Heart left ventricle (tissue), 16 donors: ENCODE results near the gene CLCF1. TPM values are rescaled to one million over a fixed set of nuclear protein-coding genes. Genes with fewer than 3 reads are reported as not detected.

Source experiments
- ATAC-seq, 4 donors: fragments of 200-7000 bp; cut with Tn5 transposase; one replicate each; pipeline ENCODE4 v1.9.1; 2020 to 2022; ENCODE audit warnings: moderate library complexity in 4 of 4, mild to moderate bottlenecking in 3 of 4, moderate number of reproducible peaks in 1 of 4
- DNase-seq, 5 donors: peaks; one replicate each; pipeline ENCODE4 v3.0.0-alpha.2; 2020
- H3K27ac ChIP-seq, 12 donors: fragments of 200-600 bp; sonication (generic) in 4 of 12; one replicate each; pipeline versions ENCODE4 v1.5.0 to v1.8.0; 2016 to 2022; ENCODE audit warnings: mild to moderate bottlenecking in 2 of 12
- H3K27me3 ChIP-seq, 9 donors: fragments of 200-600 bp; sonication (generic) in 2 of 9; one replicate each; pipeline versions ENCODE4 v1.5.1 to v1.8.0; 2016 to 2022; ENCODE audit warnings: mild to moderate bottlenecking in 3 of 9
- H3K36me3 ChIP-seq, 9 donors: fragments of 200-600 bp; sonication (generic) in 2 of 9; one replicate each; pipeline versions ENCODE4 v1.5.0 to v1.8.0; 2018 to 2022; ENCODE audit warnings: mild to moderate bottlenecking in 2 of 9
- H3K4me1 ChIP-seq, 12 donors: fragments of 200-600 bp; sonication (generic) in 4 of 12; one replicate each; pipeline versions ENCODE4 v1.5.0 to v1.8.0; 2016 to 2022; ENCODE audit warnings: mild to moderate bottlenecking in 3 of 12
- H3K4me3 ChIP-seq, 12 donors: fragments of 200-600 bp; sonication (generic) in 4 of 12; one replicate each; pipeline versions ENCODE4 v1.5.0 to v1.8.0; 2017 to 2022; ENCODE audit warnings: mild to moderate bottlenecking in 9 of 12, moderate library complexity in 4 of 12
- H3K9me3 ChIP-seq, 12 donors: fragments of 200-600 bp; sonication (generic) in 4 of 12; one replicate each; pipeline versions ENCODE4 v1.5.0 to v1.8.0; 2016 to 2022; ENCODE audit warnings: mild to moderate bottlenecking in 1 of 12
- POLR2A ChIP-seq, 2 donors: fragments of 450-650 bp; IDR thresholded peaks; one replicate each; pipeline ENCODE4 v1.6.1; 2017; ENCODE audit warnings: antibody characterized with exemption in 2 of 2, mild to moderate bottlenecking in 2 of 2, moderate library complexity in 2 of 2
- whole genome bisulfite sequencing, 4 donors: extraction: QIAGEN DNeasy Blood & Tissue Kit in 2 of 4; methylation state at CpG; one replicate each; pipeline versions ENCODE4 v1.1.5 to v1.1.7; 2013 to 2018; 5-methylcytosine and 5-hydroxymethylcytosine counted together
- intact Hi-C, 10 donors: fragments of 100-400 bp; cut with DNase I; formaldehyde crosslinking; loops; one replicate each; pipeline versions ENCODE4 v1.11.1 to v1.14.2; 2022
- polyA plus RNA-seq, 2 donors: library from polyadenylated mRNA; stranded (reverse); fragments of 200-250 nt; gene quantifications; one replicate each; pipeline ENCODE4 v1.2.3, GENCODE V29; 2013
- total RNA-seq, 9 donors: library from RNA; depleted of rRNA in 2 of 9; stranded (reverse); fragments of >200 nt in 2 of 9; fragmentation: NEBNext Ultra II Directional in 3 of 9; extraction: Animal tissue kit (Norgen Biotek cat#: 25700) in 3 of 9; gene quantifications; one replicate each; pipeline versions ENCODE4 v1.1.0 to v1.2.4, GENCODE V29; 2016 to 2023
- TF ChIP-seq, protein P1 (sequence below), 12 donors: fragments of 200-600 bp; sonication (generic) in 4 of 12; IDR thresholded peaks; one replicate each; pipeline versions ENCODE4 v1.5.0 to v1.8.0; 2018 to 2022; ENCODE audit warnings: antibody characterized with exemption in 12 of 12, mild to moderate bottlenecking in 5 of 12
- donor health status: ischemic (EF 13 %, LVEDD 7.1; RV severe dilation, severe dysfunction).
- donor health status: healthy with polysubstance abuse.
- donor health status: DM: no; HTN: yes; CAD: no.
- donor health status: DM: no; HTN: no; CAD: no.
- donor health status: ischemic (EF 25% LVEDD 6.9; RV normal size, moderate dysfunction).
- donor health status: ischemic (EF 25% LVEDD 5.7; RV mildly dilated, moderate dysfunction).
- donor health status: healthy.
- donor health status: DM: yes; HTN: yes; CAD: no.
- donor health status: ischemic (EF 35%, LVEDD 5.7; RV mildly dilated, moderate dysfunction).
- donor health status: nonischemic (EF 11% LVEDD 7.7; RV severe dilation, severe dysfunction).
- donor health status: DM: yes; HTN: yes; CAD: no.
- donor health status: PGD.
- donor health status: ischemic (EF 29% LVEDD 5.4; RV normal size, mild dysfunction).
- donor health status: nonischemic (EF 23%, LVEDD 6.1; RV moderate dilation, normal function).

CLCF1 gene
- total and polyA plus RNA-seq, 11 donors: 0.25 to 17.1 (median 1.7) TPM

DNA sequence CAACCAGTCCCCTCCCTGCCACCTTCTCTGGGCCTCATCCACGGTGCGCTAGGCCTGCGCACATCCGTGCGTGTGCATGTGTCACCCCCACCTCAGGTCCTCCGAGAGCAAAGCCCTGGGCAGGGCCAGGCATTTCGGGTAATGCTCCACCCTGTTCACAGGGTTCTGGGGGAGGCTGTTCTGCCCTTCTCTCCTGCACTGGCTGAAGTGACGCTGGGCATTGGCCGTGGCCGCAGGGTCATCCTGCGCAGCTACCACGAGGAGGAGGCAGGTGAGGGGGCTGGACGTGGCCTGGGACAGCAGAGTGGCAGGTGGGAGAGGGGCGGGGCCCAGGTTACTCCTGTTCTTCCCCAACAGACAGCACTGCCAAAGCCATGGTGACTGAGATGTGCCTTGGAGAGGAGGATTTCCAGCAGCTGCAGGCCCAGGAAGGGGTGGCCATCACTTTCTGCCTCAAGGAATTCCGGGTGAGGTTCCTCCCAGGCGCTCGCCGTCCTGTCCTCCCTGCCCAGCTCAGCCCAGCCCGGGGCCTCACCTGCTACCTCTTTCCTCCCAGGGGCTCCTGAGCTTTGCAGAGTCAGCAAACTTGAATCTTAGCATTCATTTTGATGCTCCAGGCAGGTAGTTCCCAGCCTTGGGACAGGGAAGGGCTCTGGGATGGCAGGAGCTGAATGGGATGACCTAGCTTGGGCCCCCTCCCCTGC is 22.3 kb upstream of the CLCF1 start:
- H3K4me1 ChIP-seq: peaks cover 0 to 59% (median 33%) of the 10 kb centered on the region in 12 donors
- no peaks in the 10 kb centered on the region for H3K9me3 ChIP-seq
- no peak overlapping the region for H3K4me3 ChIP-seq
- ATAC-seq (no peak), DNase-seq (peak in 1 of 5 donors; percentile 54)
- WGBS, 4 donors: 85 to 88% (median 87%) methylated on average over 19 of the region's 19 CpGs
- H3K27ac ChIP-seq: no peak overlapping the region
- intact Hi-C loops: loop anchor here in 1 of 10 donors (5.0 kb wide), 1 partner anchor 112 kb away; the partner anchor contains the start of genes CDK2AP2 and PITPNM1
- TF ChIP-seq POLR2A (IDR thresholded peaks at IDR 0.05): no peak
- TF ChIP-seq, protein P1, sequence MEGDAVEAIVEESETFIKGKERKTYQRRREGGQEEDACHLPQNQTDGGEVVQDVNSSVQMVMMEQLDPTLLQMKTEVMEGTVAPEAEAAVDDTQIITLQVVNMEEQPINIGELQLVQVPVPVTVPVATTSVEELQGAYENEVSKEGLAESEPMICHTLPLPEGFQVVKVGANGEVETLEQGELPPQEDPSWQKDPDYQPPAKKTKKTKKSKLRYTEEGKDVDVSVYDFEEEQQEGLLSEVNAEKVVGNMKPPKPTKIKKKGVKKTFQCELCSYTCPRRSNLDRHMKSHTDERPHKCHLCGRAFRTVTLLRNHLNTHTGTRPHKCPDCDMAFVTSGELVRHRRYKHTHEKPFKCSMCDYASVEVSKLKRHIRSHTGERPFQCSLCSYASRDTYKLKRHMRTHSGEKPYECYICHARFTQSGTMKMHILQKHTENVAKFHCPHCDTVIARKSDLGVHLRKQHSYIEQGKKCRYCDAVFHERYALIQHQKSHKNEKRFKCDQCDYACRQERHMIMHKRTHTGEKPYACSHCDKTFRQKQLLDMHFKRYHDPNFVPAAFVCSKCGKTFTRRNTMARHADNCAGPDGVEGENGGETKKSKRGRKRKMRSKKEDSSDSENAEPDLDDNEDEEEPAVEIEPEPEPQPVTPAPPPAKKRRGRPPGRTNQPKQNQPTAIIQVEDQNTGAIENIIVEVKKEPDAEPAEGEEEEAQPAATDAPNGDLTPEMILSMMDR (IDR thresholded peaks at IDR 0.05): no peak
- H3K27me3 ChIP-seq: no peaks in the 10 kb centered on the region
- H3K36me3 ChIP-seq: peaks cover 0 to 55% (median 42%) of the 10 kb centered on the region in 9 donors

DNA sequence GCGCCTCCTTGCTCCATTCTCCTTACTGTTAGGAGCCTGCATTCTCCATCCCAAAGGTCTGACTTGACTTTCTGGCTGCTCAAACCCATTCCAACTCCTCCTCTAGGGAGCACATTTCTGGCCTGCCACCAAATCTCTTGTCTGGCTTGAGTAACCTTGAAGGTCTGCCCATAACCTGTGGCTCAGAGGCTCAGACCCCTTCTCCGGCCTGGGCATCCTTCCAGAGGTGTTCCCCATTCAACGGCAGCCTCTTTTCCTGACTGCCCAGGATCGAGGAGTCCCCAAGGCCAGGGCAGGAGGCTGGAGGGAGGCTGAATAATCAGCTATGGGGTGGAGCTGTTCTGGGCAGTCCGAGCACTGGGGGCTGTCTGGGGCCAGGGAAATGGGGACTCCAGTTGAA is 20.6 kb upstream of the CLCF1 start:
- 52 to 80% (median 75%) methylated on average over 2 to 5 of the region's 5 CpGs for WGBS, 4 donors

DNA sequence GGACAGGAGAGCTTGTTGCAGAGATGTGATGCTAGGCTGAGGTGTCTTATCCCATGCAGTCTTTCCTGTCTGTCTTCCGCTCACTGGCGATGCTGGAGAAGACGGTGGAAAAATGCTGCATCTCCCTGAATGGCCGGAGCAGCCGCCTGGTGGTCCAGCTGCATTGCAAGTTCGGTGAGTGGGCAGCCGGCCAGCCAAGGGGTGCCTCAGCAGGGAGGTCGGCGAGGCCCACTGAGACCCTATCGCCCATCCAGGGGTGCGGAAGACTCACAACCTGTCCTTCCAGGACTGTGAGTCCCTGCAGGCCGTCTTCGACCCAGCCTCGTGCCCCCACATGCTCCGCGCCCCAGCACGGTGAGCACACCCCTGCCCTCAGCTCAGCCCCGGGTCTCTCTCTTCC is 20.0 kb upstream of the CLCF1 start:
- H3K36me3 ChIP-seq: peaks cover 0 to 42% (median 23%) of the 10 kb centered on the region in 9 donors
- TF ChIP-seq, protein P1 (IDR thresholded peaks at IDR 0.05): no peak
- no peak for TF ChIP-seq POLR2A (IDR thresholded peaks at IDR 0.05)
- ATAC-seq: no peak
- peaks cover 0 to 47% (median 23%) of the 10 kb centered on the region in 12 donors for H3K4me1 ChIP-seq
- intact Hi-C loops: loop anchor here in 3 of 10 donors (5.0 kb wide), 2 partner anchors 89 to 114 kb away; partner anchors contain the start of genes CDK2AP2 (in 3 of the 3), PITPNM1 (in 3 of the 3) and AIP (in 1 of the 3)
- no peak overlapping the region for H3K27ac ChIP-seq
- WGBS, 4 donors: 90 to 95% (median 93%) methylated on average over 13 to 18 of the region's 18 CpGs
- H3K9me3 ChIP-seq: no peaks in the 10 kb centered on the region
- no peak for DNase-seq
- H3K4me3 ChIP-seq: no peak overlapping the region
- H3K27me3 ChIP-seq: no peaks in the 10 kb centered on the region

More for the DNA sequence above, 20.6 kb upstream of the CLCF1 start:
- DNase-seq (no peak), ATAC-seq (no peak)
- Histone ChIP-seq H3K9me3 (no peaks in the 10 kb centered on the region), H3K27ac (no peak overlapping the region), H3K4me1 (peaks cover 0 to 50% (median 23%) of the 10 kb centered on the region in 12 donors), H3K27me3 (no peaks in the 10 kb centered on the region), H3K36me3 (peaks cover 0 to 47% (median 29%) of the 10 kb centered on the region in 9 donors), H3K4me3 (no peak overlapping the region)
- intact Hi-C loops: loop anchor here in 3 of 10 donors (5.0 kb wide), 2 partner anchors 88 to 113 kb away; partner anchors contain the start of genes CDK2AP2 (in 3 of the 3), PITPNM1 (in 3 of the 3) and AIP (in 1 of the 3)
- TF ChIP-seq, protein P1 (IDR thresholded peaks at IDR 0.05): no peak

DNA sequence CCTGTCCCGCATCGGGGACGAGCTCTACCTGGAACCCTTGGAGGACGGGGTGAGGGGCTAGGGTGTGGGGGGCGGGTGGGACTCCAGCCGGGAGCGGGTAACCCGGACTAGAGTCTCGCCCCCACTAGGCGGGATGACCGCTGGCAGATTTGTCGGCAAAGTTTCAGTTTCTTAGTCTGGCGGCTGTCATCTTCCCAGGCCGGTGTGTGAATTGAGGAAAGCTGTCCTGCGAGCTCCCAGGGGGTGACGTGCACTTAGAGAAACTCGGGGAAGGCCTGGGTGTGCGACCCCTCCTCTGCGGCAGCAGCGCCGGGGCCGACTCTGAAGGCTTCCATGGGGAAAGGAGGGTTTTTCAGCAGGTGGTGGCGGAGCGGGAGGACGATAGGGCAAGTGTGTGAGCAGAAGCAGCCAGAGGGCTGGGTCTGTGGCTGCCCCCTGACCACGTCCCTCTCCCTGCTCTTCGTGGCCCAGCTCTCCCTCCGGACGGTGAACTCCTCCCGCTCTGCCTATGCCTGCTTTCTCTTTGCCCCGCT is 18.9 kb upstream of the CLCF1 start:
- Histone ChIP-seq H3K27me3 (no peaks in the 10 kb centered on the region), H3K27ac (peak overlapping the region in 11 of 12 donors; percentile 32 to 93 (median 84)), H3K36me3 (peaks cover 0 to 30% (median 11%) of the 10 kb centered on the region in 9 donors), H3K9me3 (no peaks in the 10 kb centered on the region), H3K4me3 (peak overlapping the region; percentile 51 to 93 (median 78)), H3K4me1 (peaks cover 0 to 36% (median 20%) of the 10 kb centered on the region in 12 donors)
- peak in 1 of 4 donors; percentile 8 for ATAC-seq
- intact Hi-C loops: loop anchor here in 3 of 10 donors (5.0 kb wide), 2 partner anchors 90 to 115 kb away; partner anchors contain the start of genes CDK2AP2 (in 3 of the 3), PITPNM1 (in 3 of the 3) and AIP (in 1 of the 3)
- 6 to 14% (median 10%) methylated on average over 18 to 31 of the region's 31 CpGs for WGBS, 4 donors
- no peak for TF ChIP-seq POLR2A (IDR thresholded peaks at IDR 0.05)
- TF ChIP-seq, protein P1 (IDR thresholded peaks at IDR 0.05): no peak
- no peak for DNase-seq
